Bone marrow (tissue), 2 donors: ENCODE results near the gene LRP1-AS.
A peak's percentile ranks its signal among the peaks of the same experiment; 100 is the strongest.

Source experiments
- DNase-seq, 2 donors: peaks; one replicate each; lab custom pipeline; 2025; lab: John Stamatoyannopoulos, UW

The LRP1-AS gene

DNA sequence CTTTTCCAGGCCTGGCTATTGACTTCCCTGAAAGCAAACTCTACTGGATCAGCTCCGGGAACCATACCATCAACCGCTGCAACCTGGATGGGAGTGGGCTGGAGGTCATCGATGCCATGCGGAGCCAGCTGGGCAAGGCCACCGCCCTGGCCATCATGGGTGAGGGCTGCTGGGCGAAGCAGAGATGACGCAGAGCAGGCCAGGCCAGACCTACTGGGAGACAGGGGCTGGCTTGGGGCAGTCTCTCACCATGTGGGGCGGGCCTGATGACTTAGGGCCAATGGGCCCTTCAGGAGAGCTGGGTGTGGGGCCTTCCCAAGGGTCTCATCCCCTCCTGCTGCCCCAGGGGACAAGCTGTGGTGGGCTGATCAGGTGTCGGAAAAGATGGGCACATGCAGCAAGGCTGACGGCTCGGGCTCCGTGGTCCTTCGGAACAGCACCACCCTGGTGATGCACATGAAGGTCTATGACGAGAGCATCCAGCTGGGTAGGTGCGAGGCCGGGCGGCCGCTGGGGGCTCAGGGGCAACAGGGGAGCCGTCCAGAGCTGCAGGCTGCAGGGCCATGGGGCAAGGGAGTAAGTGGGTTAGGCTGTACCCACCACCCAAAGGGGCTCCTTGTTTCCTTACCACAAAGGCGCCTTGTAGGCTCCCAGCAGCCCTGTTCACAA lies 33.0 kb upstream of the LRP1-AS start:
- no peak for DNase-seq

DNA sequence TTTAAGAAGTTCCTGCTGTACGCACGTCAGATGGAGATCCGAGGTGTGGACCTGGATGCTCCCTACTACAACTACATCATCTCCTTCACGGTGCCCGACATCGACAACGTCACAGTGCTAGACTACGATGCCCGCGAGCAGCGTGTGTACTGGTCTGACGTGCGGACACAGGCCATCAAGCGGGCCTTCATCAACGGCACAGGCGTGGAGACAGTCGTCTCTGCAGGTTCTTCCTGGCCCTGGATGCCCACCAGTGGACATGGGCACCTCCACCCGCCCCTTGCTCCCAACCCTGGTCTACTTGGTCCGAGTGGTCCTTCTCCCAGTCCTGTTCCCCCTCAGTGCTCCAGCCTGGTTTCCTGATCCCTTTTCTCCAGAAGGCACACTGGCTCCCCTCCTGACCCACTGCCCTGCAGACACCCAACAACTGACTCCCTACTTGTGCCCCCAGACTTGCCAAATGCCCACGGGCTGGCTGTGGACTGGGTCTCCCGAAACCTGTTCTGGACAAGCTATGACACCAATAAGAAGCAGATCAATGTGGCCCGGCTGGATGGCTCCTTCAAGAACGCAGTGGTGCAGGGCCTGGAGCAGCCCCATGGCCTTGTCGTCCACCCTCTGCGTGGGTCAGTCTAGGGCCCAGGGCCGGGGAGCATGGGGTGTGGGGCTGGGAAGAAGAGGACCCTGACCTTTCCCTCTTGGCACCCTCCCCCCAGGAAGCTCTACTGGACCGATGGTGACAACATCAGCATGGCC lies 32.1 kb upstream of the LRP1-AS start:
- DNase-seq = no peak

DNA sequence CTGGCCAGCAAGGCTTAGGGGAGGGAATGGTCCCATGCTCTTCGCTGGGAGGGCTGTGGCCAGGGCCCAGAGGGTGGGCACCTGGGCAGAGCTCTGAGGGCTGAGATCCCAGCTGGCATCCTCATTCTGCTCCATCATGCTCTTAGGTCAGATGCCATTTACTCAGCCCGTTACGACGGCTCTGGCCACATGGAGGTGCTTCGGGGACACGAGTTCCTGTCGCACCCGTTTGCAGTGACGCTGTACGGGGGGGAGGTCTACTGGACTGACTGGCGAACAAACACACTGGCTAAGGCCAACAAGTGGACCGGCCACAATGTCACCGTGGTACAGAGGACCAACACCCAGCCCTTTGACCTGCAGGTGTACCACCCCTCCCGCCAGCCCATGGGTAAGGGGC lies 30.8 kb upstream of the LRP1-AS start:
- no peak for DNase-seq

- no peak for DNase-seq
Measured at GRCh38 chr12:57177354-57177753, 29.9 kb upstream of the LRP1-AS start.

DNA sequence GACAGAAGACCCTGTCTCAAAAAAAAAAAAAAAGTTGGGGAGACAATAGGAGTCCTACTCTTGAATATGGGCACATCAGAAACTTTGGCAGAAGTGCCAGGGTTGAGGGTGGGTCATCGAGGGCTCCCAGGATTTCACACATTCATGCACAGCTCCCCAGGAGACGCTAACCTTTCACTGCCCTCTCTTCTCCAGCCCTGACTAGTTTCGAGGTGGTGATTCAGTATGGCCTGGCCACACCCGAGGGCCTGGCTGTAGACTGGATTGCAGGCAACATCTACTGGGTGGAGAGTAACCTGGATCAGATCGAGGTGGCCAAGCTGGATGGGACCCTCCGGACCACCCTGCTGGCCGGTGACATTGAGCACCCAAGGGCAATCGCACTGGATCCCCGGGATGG lies 29.4 kb upstream of the LRP1-AS start:
- DNase-seq = no peak

DNA sequence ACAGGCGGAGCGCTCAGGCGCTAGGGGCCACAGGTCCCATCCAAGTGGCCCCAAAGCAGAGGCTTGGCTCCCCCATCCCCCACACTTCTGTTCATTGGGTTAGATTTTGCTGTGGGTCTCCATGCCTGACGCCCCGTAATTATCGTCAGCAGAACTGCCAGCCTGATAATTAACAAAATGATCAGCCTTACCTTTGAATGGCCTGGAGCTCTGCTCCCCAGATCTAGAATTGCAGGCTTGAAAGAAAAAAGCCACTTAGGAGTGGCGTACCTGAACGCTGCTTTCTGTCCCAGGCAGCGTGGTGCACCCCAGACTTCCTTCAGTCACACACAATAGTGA lies 28.7 kb upstream of the LRP1-AS start:
- no peak for DNase-seq

DNA sequence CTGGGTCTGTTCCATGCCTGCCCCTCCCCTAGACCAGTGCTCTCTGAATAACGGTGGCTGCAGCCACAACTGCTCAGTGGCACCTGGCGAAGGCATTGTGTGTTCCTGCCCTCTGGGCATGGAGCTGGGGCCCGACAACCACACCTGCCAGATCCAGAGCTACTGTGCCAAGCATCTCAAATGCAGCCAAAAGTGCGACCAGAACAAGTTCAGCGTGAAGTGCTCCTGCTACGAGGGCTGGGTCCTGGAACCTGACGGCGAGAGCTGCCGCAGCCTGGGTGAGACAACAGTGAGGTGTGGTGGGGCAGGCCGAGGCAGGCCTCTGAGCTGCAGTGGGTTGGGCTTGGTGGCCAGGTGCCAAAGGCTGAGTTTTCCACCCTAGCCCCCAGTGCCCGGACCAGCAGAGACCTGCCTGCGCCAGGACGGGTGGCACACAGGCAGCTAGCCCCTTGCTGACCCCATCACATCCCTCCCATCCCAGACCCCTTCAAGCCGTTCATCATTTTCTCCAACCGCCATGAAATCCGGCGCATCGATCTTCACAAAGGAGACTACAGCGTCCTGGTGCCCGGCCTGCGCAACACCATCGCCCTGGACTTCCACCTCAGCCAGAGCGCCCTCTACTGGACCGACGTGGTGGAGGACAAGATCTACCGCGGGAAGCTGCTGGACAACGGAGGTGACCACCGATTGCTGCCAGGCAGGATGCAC lies 28.2 kb upstream of the LRP1-AS start:
- peak in 1 of 2 donors; percentile 26 for DNase-seq

DNA sequence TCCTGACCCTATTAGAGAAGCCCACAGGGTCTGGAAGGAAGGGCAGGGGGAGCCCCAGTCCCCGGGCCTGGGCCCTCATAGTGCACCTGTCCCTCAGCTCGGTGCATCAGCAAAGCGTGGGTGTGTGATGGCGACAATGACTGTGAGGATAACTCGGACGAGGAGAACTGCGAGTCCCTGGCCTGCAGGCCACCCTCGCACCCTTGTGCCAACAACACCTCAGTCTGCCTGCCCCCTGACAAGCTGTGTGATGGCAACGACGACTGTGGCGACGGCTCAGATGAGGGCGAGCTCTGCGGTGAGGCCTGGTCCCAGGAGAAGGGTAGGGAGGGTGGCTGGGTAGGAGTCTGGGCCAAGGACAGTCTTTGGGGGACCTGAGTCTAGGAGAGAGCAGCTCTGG lies 26.3 kb upstream of the LRP1-AS start:
- no peak for DNase-seq

GRCh38 chr12:57173089-57173488 lies 25.7 kb upstream of the LRP1-AS start:
- DNase-seq = peak in 1 of 2 donors; percentile 5

- no peak for DNase-seq
Measured at GRCh38 chr12:57171668-57172067, 24.2 kb upstream of the LRP1-AS start.

DNA sequence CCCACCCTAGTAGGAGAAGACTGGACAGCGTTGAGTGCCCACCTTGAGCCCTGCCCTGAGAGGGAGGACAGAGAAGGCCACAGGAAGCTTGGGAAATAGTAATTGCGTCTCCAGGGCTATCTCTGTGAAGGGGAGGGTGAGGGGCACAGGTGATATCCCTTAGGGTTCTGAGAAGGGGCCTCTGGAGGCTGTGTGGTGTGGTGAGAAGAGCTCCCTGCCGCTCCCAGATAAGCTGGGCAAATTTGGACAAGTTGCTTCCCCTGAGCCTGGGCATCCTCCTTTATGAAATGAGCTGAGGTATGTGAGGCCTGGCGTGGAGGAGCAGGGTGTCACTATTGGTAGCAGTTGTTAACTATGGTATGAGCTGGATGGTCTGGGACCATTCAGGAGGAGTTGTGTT lies 23.5 kb upstream of the LRP1-AS start:
- no peak for DNase-seq

DNA sequence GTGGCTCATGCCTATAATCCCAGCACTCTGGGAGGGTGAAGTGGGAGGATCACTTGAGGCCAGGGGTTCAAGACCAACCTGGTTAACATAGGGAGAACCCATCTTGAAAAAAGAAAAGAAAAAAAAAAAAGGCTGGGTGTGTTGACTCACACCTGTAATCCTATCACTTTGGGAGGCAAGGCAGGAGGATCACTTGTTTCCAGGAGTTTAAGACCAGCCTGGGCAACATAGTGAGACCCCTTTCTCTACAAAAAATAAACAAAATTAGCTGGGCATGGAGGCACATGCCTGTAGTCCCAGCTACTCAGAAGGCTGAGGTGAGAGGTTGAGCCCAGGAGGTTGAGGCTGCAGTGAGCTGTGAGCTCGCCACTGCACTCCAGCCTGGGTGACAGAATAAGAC lies 23.0 kb upstream of the LRP1-AS start:
- no peak for DNase-seq

DNA sequence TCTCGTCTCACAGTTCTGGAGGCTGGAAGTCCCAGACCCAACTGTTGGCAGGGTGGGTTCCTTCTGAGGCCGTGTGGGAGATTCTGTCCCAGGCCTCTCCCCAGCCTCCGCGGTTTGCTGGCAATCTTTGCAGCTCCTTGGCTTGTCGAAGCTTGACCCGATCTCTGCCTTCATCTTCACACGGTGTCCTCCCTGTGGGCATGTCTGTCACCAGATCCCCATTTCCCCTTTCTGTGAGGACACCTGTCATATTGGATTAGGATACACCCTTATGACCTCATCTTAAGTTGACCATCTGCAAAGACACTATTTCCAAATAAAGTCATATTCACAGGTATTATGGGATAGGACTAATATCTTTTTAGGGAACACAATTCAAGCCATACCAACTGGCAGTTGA lies 22.6 kb upstream of the LRP1-AS start:
- DNase-seq = no peak

DNA sequence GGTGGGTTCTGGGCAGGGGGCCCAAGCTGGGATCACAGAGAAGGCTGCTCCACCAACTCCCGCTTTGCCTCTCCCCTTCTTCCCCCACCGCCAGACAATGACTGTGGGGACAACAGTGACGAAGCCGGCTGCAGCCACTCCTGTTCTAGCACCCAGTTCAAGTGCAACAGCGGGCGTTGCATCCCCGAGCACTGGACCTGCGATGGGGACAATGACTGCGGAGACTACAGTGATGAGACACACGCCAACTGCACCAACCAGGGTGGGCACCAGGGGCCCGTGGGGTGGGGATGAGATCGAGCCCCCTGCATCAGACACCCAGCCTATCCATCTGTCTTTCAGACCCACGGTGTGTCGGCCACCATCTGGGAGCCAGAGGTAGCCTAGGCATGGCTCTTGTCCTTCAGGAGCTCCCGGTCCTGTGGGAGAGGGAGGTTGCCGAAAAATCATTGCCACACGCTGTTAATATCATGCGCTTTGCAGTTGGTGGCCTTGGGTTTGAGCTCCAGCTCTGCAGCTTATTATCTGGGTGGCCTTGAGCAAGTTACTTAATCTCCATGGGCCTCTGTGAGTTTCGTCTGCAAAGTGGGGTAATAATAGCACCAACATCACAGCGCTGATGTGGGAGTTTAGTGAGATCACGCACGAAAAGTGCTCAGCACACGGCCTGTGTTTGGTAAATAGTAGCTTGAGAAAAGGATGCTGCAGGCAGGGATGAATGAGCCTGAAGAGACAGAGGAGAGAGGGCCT lies 21.8 kb upstream of the LRP1-AS start:
- no peak for DNase-seq

DNA sequence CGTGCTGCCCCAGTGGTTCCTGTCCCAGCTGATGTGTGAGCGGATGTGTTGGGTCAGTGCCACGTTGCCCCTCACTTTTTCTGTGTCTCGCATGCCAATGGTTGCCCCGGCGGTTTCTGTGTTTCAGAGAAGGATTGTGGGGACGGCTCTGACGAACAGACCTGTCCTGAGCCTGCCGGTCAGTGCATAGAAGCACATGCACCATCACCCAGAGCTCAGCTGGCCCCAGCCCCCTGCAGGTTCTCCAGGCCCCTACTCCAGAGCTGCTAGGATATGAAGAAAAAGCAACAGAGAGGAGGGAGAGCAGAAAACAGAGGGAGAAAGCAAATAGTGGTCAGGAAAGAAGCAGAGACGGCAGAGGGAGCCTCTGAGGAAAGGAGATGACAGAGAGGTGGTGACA lies 20.6 kb upstream of the LRP1-AS start:
- DNase-seq = no peak

DNA sequence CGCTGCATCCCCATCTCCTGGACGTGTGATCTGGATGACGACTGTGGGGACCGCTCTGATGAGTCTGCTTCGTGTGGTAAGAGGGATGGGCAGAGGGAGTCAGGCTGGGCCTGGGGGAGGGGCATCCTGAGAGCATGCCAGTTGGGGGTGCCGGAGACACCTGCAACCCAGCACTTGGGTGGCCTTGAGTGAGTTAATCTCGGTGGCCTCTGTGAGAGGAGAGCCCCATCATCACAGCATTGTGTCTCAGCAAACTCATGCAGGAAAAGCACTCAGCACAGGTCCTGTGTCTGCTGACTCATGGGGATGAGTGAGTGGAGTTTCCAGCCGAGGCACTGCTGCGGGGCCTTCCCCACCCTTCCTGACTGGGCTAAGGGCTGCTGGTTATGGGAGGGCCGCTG lies 19.6 kb upstream of the LRP1-AS start:
- peak; percentile 10 to 33 for DNase-seq

DNA sequence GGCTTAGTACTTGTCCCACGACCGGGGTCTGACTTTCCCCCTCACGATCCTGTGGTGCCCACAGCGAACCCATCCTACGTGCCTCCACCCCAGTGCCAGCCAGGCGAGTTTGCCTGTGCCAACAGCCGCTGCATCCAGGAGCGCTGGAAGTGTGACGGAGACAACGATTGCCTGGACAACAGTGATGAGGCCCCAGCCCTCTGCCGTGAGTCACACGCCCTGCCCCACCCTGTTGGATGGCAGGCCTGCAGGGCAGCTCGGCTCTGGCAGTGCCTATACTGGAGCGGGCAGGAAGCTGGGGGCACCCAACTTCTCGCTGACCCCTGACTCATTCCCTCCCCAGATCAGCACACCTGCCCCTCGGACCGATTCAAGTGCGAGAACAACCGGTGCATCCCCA lies 18.3 kb upstream of the LRP1-AS start:
- no peak for DNase-seq

- no peak for DNase-seq
Measured at GRCh38 chr12:57164966-57165625, 17.7 kb upstream of the LRP1-AS start.

DNA sequence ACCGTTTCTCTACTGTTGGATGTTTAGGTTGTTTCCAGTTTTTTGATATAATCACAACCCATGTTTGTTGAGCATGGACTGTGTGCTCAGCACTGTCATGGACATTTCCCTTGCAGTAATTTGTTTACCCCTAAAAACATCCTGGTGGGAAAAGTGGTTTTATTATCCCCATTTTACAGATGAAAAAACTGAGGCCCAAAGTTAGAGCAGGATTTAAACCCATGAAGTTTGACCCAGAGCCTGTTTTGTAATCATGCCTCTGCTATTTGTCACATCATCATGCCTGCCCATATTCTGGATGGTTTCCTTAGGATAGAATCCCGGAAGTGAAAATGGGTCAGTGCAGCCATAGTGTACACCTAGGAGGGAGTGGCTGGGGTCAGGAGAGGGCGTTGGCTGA lies 17.0 kb upstream of the LRP1-AS start:
- DNase-seq = no peak

DNA sequence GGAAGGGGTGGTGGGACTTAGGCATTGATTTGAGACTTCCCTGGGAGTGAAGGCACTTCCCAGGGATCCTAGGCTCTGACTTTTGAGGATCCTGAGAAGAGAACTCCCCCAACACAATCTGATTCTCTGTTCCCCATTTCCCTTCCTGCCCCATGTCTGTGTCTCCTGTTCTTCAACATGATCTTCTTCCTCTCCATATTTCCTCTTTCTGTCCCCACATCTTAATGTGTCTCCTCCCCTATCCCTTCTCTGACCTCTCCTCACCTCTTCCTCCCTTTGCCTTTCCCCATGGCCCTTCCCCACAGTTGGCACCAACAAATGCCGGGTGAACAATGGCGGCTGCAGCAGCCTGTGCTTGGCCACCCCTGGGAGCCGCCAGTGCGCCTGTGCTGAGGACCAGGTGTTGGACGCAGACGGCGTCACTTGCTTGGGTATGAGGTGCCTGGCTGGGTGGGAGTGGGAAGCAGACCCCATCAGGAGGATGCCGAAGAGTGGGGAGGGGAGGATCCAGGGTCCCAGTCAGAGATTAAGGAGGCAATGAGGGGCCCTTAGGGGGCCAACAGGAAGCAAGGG lies 15.2 kb upstream of the LRP1-AS start:
- no peak for DNase-seq

- no peak for DNase-seq
Measured at GRCh38 chr12:57161491-57161890, 14.1 kb upstream of the LRP1-AS start.

DNA sequence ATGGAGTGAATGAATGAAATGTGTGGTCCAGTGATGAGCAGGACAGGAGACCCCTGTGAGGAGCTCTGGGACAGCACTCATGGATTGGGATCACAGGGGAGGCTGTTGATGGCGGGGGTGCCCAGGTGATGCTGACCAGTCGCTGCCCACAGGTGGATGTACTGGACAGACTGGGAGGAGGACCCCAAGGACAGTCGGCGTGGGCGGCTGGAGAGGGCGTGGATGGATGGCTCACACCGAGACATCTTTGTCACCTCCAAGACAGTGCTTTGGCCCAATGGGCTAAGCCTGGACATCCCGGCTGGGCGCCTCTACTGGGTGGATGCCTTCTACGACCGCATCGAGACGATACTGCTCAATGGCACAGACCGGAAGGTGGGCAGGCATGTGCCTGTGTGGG lies 13.3 kb upstream of the LRP1-AS start:
- no peak for DNase-seq
